GM19239 (cell line): ENCODE results near the gene NPIPB9.
"Not testable (repeated sequence)": the region's sequence is repeated elsewhere in the genome, so short reads cannot be mapped to it uniquely, and the experiment has no call there.

Experiments
- DNase-seq: peaks from one replicate; pipeline ENCODE4 v3.0.0; 2011; ENCODE audit warnings: low spot score; ENCODE audit not compliant: insufficient read length
- FAIRE-seq: peaks from 2 replicates; lab custom pipeline; 2011; peaks lifted over from hg19 to GRCh38; lab: Jason Lieb, UNC

Gene NPIPB9

DNA sequence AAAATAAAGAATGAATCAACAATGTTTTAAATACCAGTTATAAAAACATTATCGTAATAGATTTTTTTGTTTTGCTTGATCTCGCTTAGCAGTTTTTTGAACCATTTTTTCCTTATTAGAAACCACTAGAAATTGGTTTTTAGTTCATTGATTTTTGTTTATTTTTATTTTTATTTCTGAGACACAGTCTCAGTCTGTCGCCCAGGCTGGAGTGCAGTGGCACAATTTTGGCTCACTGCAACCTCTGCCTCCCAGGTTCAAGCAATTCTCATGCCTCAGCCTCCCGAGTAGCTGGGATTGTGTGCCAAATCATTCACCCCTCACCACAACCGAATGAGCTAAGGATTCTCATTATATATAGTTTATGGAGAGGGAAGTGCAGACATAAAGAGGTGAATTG lies at the start of gene NPIPB9:
Gene NPIPB9, plus strand, starts transcription at position 301 of the 400 bp plus-strand sequence.
- not testable (repeated sequence) for FAIRE-seq, DNase-seq

DNA sequence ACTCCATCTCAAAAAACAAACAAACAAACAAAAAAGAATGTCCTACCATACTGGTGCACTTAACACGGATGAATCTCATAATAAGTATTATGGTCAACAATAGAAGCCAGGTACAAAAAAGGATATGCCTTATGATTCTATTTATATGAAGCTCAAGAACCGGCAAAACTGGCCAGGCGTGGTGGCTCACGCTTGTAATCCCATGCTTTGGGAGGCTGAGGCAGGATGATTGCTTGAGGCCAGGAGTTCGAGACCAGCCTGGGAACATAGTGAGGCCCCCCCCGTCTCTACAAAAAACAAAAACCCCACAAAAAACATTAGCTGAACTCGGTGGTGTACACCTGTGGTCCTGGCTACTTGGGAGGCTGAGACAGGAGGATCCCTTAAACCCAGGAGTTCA lies 47.3 kb upstream of the NPIPB9 start:
- not testable (repeated sequence) for FAIRE-seq, DNase-seq

DNA sequence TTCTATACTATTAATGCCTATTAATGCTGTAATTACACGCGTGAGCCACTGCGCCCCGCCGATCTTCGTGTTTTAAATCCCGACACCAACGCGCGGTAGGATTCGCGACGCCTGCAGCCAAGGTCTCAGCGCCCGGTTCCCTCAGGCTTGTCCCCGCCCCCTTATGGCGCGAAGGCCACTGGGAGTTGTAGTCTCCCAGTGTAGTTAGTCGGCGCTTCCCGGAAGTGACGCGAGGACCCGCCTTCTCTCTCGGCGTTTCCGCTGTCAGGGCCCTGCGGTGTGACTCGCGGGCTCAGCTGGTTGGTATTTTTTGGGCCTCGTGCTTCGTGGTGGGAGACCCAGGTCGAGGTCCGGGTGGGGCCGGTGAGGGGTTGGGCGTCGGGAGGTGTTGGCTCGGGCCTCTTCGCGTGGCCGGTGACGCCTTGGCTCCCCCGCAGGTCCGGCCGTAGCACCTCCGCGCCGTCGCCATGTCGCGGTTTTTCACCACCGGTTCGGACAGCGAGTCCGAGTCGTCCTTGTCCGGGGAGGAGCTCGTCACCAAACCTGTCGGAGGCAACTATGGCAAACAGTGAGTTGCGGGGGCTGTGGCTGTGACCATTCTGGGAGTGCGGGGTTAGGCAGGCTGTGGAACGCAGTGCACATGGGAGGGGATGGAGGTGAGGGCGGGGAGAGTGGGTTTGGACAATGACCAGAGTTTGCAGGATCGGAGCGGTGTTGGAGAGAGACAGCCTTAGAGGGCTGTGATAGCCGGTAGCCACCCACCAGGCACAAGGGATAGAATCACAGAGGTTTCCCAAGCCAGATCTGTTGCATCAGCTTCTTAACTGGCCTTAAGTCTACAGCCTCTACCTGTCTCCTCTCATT lies 40.1 kb upstream of the NPIPB9 start, which contains the start of gene EIF3C:
Gene EIF3C, plus strand, starts transcription at position 245 of the 864 bp plus-strand sequence. Its CDS starts 223 bp downstream, at position 468.
- DNase-seq: not testable (repeated sequence)
- FAIRE-seq: peak; percentile 98

DNA sequence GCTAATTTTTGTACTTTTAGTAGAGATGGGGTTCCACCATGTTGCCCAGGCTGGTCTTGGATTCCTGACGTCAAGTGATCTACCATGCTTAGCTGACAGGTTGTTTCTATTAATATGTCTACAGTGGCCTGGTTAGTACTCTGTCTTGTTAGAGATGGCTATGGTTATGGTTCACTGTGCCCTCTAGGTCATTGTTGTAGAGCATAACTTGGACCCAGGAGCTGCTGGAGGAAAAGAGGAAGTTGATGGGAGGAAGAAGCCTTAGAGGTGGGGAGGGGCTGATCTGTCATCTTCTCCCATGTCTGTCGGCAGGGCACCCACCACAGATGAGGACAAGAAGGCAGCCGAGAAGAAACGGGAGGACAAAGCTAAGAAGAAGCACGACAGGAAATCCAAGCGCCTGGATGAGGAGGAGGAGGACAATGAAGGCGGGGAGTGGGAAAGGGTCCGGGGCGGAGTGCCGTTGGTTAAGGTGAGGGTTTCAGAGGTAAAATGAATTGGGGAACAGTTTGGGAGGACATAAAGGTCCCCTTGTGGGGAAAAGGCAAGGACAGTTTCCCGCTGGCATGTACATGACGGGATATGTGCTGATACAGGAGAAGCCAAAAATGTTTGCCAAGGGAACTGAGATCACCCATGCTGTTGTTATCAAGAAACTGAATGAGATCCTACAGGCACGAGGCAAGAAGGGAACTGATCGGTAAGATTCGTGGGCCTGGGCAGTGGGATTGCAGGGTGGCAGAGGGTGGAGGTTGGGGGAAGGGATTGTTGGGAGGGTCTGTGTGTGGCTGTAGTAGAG lies 28.5 kb upstream of the NPIPB9 start:
- DNase-seq, FAIRE-seq: not testable (repeated sequence)

DNA sequence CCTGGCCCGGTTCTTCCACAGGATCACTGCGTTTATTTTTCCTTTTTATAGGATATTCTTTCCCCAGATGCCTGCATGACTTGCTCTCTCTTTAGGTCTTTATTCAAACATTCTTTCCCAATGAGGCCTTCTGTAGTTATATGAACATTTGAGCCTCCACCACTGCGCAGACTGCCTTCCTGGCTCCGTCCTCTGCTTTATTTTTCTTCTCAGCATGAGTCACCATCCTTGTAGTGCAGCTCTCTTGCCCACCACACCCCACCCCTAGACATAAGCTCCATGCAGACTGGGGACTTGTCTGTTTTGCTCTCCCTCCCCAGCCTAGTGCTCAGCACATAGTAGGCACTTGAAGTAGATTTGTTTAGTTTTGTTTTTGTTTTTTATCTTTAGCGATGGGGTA lies 20.3 kb upstream of the NPIPB9 start:
- not testable (repeated sequence) for FAIRE-seq, DNase-seq

DNA sequence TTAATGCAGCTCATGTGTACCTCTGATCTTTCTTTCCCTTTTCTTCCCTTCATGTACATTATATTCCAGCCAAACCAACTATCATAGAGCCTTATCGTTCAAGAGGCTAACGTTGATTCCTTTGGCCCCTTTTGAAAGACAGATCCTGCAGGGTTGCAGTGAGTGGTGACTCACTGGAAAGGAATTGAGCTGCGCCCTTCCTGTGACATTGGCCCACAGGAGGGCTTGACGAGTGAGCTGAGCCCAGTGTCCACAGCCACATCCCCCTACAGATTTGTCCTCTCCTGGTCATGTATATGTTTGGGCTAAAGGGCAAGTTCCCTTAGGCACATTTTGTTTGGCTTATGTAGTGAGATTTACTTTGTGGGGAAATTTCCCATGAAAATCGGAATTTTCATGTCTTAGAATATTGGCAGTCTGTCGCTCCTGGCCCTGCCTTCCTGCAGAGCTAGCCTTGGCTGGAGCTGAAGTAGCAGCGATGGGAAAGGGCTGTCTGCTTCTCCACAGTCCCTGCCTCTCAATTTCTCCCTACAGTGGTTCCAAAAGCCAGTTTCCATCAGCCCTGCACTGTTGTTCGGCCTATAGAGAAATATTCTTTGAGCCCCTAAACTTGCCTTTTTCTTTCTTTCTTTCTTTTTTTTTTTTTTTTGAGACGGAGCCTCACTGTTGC lies 19.0 kb upstream of the NPIPB9 start:
- DNase-seq, FAIRE-seq: not testable (repeated sequence)

DNA sequence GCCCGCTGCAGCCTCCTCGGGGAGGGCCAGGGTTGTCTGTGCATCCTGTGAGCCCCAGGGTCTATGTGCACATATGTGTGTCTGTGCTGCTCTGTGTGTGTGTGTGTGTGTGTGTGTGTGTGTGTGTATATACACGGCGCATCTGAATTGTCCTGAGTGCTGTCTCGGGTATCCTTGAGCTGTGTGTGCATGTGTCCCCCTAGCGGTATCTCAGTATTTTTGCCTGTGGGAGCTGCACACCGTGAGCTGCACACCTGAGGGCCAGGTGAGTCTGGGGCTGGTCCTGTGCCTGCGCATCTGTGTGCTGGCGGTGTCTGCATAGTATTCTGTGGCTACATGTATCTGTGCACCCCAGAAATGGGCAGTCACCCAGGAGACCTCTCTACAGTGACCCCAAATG lies 11.8 kb upstream of the NPIPB9 start:
- not testable (repeated sequence) for DNase-seq, FAIRE-seq

DNA sequence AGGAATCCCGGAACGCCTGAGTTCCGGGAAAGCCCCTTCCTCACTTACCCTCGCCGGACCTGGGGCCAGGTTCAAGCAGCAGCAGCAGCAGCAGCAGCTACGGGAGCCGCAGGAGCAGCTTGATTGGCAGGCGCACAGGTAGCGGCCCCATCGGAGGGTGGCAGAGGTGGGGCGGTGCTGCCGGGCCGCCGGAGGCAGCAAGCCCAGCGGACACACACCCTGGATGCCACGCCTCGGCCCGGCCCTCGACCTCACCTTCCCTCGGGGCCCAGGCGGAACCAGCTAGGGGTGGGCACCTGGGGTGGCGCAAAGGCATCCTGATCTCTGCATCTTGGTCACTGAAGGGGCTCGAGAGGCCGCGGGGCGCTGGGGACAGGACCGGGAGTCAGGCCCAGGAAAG lies 11.0 kb upstream of the NPIPB9 start:
- FAIRE-seq, DNase-seq: not testable (repeated sequence)

DNA sequence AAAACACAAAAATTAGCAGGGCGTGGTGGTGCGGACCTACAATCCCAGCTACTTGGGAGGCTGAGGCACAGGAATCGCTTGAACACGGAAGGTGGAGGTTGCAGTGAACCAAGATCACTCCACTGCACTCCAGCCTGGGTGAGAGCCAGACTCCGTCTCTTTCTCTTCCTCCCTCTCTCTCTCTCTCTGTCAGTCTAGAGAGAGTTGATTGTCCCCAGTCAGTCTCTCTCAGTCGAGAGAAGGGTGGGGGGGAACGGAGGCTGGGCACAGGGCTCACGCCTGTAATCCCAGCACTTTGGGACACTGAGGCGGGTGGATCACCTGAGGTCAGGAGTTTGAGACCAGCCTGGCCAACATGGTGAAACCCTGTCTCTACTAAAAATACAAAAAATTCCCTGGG lies 10.3 kb upstream of the NPIPB9 start:
- DNase-seq: not testable (repeated sequence)

DNA sequence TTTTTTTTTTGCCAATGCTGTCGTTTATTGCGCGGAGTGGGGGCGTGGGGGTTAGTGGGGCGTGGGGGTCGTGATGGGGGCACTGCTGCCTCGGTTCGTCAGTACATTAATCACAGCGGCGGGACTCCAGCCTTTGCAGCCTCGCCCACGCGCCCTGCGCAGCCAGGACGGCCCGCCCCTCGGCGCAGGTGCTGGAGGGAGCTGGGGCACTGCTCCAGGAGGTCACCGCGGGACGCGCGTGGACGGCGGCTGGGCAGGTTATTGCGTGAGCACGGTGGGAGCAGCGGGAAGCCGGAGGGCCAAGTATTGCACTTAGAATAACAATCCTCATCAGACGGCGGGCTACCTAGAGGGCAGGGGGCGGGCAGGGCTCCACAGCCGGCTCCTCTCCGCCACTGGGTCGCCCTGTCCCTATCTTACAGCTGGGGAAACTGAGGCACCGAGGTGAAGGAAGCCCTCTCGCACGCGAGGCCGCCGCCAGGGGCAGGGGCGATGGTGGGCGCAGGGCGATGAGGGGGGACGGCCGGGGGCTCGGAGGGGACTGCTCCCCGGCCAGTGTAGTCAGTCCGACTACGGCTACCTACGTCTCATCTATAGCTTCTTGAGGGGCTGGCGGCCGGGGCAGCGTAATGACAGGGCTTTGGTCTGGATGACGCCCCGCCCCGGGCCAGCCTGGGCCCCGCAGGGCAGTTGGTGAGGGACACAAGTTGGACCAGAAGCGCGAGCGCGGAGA lies 4.8 kb upstream of the NPIPB9 start:
- not testable (repeated sequence) for DNase-seq, FAIRE-seq

More for the DNA sequence above, 10.3 kb upstream of the NPIPB9 start:
- not testable (repeated sequence) for FAIRE-seq

DNA sequence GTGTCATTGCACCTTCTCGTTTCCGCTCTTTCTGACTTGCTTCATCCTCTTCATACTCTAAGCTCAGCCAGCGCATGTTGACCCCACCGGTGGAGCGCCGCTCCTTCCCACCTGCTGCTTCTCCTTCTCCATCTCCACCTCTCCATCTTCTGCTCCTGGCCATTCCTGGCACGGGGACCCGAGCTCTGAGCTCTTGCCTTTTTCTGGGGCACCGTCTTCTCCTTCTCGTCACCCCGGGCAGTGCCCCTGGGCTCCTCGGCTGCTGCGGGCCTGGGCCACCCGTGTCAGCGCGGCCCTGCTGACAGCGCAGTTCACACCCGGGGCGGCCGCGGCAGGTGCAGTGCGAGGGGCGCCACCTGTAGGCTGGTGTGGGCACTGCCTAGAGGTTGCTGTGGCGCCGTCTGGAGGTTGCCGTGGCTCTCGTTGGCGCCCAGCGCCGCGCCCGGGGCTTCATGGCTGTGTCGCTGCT lies 1.6 kb upstream of the NPIPB9 start:
- FAIRE-seq: peak; percentile 77
- not testable (repeated sequence) for DNase-seq

DNA sequence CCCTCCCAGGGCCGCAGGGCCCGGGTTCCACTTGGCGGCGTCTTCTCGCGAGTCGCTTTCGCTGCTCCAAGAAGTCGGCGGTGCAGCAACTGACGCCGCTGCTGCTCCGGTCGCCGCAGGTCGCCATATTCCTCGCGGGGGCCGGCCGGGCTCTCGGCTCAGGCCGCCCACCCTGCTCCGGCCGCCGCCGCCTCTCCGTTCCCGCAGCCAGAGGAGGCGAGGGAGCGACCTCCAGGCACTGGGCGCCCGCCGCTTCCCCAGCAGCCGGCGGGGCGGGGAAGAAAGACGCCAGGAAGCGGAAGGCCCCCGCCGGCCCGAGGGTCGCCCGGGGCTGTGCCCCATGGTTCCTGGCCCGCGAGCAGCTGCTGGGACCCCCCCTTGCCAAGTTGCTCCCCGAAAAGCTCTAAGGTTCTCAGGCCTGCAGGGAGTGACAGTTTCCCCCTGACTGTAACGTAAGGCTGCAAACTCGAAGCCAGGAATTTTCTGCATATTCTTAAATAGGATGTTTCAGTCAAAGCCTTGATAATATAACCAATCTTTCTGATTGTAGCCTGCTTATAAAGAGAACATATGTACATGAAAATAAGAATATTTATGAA lies 1.0 kb upstream of the NPIPB9 start:
- FAIRE-seq: peak; percentile 77
- DNase-seq: not testable (repeated sequence)

DNA sequence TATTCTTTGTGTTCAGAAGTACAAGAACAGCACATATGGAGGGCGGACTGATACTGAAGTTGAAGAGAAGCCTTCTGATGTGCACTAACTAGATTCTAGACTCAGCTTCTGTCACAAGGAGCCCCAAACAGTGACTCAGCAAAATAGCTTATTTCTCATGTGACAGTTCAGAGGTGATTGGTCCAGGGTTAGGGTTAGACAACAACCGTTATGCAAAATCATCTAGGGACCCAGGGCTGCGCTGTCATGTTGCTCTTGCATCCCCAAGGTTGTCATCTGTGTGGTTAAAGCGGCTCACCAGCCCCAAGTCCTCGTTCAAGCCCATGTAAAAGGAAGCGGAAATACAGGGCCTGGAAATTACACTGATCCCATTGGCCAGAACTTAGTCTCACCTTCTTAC lies 30.1 kb downstream of the NPIPB9 start:
- not testable (repeated sequence) for DNase-seq, FAIRE-seq

DNA sequence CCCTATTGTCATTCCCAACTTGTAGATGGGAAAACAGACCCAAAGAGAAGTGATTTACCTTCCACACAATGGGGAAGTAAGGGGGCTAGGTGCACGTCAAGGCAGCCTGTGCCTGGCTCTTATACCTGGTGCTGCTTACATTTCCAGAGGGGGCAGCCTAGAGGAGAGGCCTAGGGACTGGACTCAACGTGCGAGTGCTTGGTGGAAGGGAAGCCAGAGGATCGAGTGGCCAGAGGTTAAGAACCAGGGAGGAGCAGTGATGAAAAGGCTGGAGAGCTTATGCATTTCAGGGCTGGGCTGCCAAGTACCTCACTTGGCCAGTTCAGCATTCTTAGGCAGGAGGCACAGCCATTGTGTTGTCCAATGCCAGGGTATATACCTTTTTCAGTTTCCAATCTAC lies 30.8 kb downstream of the NPIPB9 start:
- not testable (repeated sequence) for FAIRE-seq

DNA sequence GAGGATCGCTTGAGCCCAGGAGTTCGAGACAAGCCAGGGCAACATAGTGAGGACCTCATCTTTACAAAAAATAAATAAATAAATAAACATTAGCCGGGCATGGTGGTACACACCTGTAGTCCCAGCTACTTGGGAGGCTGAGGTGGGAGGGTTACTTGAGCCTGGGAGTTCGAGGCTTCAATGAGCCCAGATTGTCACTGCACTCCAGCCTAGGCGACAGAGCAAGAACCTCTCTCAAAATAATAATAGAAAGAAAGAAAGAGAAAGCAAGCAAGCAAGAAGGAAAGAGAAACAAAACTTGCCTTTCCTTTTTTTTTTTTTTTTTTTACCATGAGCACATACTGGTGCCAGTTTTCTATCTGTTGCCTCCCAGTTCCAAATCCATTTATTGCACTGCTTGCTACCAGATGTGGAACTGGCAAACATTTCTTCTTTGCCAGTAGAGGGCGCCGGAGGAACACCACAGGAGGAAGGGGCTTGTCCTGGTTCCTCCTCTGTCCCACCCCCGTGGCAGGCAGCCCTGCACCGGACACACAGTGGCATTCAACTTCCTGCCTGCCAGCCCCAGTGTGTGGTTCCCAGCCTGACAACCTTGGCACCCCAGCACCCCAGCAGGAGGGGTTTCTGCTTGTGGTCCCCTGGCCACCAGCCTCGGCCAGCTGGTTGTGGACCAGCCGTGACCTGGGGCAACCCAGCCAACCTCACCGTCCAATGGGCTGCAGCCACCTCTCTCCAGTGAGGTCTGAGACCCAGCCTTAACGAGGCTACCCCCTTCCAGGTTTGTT lies 50.8 kb downstream of the NPIPB9 start:
- not testable (repeated sequence) for DNase-seq, FAIRE-seq

More for the DNA sequence above, 30.8 kb downstream of the NPIPB9 start:
- not testable (repeated sequence) for DNase-seq

DNA sequence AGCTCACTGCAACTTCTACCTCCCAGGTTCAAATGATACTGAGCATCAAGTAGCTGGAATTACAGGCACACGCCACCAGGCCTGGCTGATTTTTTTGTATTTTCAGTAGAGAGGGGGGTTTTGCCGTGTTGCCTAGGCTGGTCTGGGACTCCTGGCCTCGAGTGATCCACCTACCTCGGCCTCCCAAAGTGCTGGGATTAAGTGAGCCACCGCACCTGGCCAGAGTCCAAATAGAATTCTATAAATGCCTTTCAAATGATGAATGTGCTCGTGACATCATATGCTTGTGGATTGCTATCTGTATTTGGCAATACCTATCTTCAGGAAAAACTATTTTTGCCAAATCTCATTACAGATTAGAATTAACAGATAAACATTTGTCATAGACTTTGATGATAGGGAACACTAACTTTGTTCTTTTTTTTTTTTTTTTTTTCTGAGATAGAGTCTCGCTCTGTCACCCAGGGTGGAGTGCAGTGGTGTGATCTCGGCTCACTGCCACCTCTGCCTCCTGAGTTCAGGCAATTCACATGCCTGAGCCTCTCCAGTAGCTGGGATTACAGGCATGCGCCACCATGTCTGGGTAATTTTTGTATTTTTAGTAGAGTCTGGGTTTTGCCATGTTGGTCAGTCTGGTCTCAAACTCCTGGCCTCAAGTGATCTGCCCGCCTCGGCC lies 56.0 kb downstream of the NPIPB9 start:
- FAIRE-seq, DNase-seq: not testable (repeated sequence)

DNA sequence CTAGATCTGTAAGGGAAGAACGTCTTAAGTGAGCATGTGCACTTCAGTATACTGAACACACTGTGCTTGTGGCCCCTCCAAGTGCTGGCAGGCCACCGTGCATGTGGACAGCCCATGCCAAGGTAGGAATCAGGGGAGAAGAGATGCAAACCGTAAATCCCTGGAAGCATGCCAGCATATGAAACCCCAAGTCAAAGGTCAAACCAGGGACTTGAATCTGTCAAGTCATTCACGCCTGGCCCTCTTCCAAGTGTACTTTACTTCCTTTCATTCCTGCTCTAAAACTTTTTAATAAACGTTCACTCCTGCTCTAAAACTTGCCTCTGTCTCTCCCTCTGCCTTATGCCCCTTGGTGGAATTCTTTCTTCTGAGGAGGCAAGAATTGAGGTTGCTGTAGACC lies 68.4 kb downstream of the NPIPB9 start:
- FAIRE-seq (no peak), DNase-seq (no peak)
